GM13976 (cell line): ENCODE results near the gene METTL16.
"Not testable (repeated sequence)": the region's sequence is repeated elsewhere in the genome, so short reads cannot be mapped to it uniquely, and the experiment has no call there.

Source experiments
- DNase-seq: peaks from one replicate; pipeline ENCODE4 v3.0.0; 2012; ENCODE audit warnings: low spot score
- in situ Hi-C: fragments of 300-500 bp; cut with MboI; formaldehyde crosslinking; loops from one replicate; pipeline ENCODE4 v1.12.0; 2022; ENCODE audit warnings: low sequenced_read_pairs, mixed read lengths, inconsistent platforms; ENCODE audit not compliant: unreplicated experiment
- TF ChIP-seq, protein P1 (sequence below): IDR thresholded peaks from 2 replicates; pipeline ENCODE4 v1.5.1; 2012; ENCODE audit warnings: borderline replicate concordance, mild to moderate bottlenecking; ENCODE audit not compliant: insufficient read depth; ENCODE audit errors: extremely low read depth, missing control alignments, control extremely low read depth

METTL16 gene

GRCh38 chr17:2453866-2454265, 57.8 kb downstream of the METTL16 start:
- DNase-seq: peak; percentile 54
- in situ Hi-C loops: no loop called here
- TF ChIP-seq, protein P1, sequence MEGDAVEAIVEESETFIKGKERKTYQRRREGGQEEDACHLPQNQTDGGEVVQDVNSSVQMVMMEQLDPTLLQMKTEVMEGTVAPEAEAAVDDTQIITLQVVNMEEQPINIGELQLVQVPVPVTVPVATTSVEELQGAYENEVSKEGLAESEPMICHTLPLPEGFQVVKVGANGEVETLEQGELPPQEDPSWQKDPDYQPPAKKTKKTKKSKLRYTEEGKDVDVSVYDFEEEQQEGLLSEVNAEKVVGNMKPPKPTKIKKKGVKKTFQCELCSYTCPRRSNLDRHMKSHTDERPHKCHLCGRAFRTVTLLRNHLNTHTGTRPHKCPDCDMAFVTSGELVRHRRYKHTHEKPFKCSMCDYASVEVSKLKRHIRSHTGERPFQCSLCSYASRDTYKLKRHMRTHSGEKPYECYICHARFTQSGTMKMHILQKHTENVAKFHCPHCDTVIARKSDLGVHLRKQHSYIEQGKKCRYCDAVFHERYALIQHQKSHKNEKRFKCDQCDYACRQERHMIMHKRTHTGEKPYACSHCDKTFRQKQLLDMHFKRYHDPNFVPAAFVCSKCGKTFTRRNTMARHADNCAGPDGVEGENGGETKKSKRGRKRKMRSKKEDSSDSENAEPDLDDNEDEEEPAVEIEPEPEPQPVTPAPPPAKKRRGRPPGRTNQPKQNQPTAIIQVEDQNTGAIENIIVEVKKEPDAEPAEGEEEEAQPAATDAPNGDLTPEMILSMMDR: no peak

GRCh38 chr17:2453325-2453724, 58.4 kb downstream of the METTL16 start:
- TF ChIP-seq, protein P1: no peak
- in situ Hi-C loops: no loop called here
- DNase-seq: peak; percentile 35

GRCh38 chr17:2452216-2452750, 59.4 kb downstream of the METTL16 start:
- DNase-seq: no peak
- in situ Hi-C loops: no loop called here
- TF ChIP-seq, protein P1: no peak

GRCh38 chr17:2450016-2450650, 61.6 kb downstream of the METTL16 start:
- TF ChIP-seq, protein P1: no peak
- in situ Hi-C loops: no loop called here
- no peak for DNase-seq

DNA sequence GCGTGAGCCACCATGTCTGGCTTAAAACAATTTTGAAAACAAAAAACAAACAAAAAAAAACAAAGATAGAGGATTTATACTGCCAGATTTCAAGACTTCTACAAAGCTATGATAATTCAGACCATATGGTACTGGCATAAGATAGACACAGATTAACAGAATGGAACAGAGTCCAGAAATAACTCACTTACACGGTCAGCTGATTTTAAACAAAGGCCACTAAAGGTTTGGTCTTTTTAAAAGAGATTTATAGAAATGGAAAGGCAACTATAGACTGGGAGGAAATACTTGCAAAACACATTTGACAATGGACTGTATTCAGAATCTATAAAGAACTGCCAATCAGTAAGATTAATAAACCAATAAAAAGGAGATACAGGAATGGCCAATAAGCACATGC, 62.2 kb downstream of the METTL16 start:
- in situ Hi-C loops: no loop called here
- no peak for DNase-seq
- TF ChIP-seq, protein P1: no peak

GRCh38 chr17:2447479-2447878, 64.2 kb downstream of the METTL16 start:
- in situ Hi-C loops, DNase-seq: not testable (repeated sequence)

GRCh38 chr17:2445638-2446037, 66.0 kb downstream of the METTL16 start:
- no peak for DNase-seq
- in situ Hi-C loops: no loop called here
- TF ChIP-seq, protein P1: no peak
